ENCODE measurements around the gene CYP4V2. TPM values are rescaled to one million over a fixed set of nuclear protein-coding genes. Genes with fewer than 3 reads are reported as not detected.
"Not testable (repeated sequence)": the region's sequence is repeated elsewhere in the genome, so short reads cannot be mapped to it uniquely, and the experiment has no call there.

Gene CYP4V2
- total RNA-seq, 1 donor from 2014 or later: 3.2 TPM

DNA sequence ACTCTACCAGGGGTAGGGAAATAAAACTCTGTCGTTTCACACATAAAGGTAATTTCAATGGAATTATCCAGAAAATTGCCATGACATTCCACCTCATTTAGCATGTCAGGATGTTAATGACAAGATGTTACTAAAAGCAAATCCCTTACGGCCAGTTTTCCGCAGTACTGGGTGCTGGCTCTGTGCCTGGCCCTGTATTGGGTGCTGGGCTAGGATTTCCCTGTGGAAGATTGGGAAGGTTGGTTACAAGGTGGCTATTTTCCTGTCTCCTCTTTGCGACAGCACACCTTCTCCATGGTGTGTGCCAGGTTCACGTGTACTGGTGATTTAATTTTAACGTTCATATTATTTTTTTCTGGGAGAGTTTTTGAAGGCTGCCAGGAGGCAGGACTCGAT is 49.1 kb downstream of the CYP4V2 start:
- DNase-seq (ENCODE audit: low read depth): no peak
- TF ChIP-seq, protein P1, sequence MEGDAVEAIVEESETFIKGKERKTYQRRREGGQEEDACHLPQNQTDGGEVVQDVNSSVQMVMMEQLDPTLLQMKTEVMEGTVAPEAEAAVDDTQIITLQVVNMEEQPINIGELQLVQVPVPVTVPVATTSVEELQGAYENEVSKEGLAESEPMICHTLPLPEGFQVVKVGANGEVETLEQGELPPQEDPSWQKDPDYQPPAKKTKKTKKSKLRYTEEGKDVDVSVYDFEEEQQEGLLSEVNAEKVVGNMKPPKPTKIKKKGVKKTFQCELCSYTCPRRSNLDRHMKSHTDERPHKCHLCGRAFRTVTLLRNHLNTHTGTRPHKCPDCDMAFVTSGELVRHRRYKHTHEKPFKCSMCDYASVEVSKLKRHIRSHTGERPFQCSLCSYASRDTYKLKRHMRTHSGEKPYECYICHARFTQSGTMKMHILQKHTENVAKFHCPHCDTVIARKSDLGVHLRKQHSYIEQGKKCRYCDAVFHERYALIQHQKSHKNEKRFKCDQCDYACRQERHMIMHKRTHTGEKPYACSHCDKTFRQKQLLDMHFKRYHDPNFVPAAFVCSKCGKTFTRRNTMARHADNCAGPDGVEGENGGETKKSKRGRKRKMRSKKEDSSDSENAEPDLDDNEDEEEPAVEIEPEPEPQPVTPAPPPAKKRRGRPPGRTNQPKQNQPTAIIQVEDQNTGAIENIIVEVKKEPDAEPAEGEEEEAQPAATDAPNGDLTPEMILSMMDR (conservative IDR thresholded peaks at IDR 0.05; ENCODE audit: low read depth, low read length): no peak
- no peak overlapping the region for H3K4me3 ChIP-seq (ENCODE audit: low read depth, low read length)

DNA sequence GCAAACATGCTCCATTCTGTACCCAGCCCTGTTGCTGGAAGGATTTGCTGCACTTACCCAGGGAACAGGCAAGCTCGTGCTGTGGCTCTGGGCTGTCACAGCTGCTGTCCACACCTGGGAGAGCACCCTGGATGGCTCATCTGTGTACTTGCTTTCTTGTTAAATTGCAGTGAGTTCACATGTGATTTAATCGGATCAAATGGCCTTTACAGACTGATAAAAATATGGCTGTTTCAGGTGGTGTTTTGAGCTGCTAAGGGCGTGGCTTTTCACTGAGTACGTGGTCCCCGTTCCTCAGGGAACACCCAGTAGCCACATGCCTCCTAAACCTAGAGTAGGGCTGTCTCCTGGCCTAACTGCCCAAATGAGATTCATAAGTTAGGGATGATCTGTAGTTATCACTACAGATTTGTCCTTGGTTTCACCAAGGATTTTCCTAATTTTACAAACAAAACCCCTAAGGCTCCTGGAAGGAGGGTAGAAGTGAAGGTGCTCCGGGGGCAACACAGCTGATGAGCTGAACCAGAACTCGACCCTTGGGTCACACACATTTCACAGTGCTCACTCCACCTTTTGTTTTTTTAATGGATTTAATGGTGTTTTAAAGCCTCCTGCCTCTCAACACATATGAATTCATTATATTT is 49.6 kb downstream of the CYP4V2 start:
- no peak overlapping the region for H3K4me3 ChIP-seq (ENCODE audit: low read depth, low read length)
- no peak for DNase-seq (ENCODE audit: low read depth)
- TF ChIP-seq, protein P1 (conservative IDR thresholded peaks at IDR 0.05; ENCODE audit: low read depth, low read length): no peak

DNA sequence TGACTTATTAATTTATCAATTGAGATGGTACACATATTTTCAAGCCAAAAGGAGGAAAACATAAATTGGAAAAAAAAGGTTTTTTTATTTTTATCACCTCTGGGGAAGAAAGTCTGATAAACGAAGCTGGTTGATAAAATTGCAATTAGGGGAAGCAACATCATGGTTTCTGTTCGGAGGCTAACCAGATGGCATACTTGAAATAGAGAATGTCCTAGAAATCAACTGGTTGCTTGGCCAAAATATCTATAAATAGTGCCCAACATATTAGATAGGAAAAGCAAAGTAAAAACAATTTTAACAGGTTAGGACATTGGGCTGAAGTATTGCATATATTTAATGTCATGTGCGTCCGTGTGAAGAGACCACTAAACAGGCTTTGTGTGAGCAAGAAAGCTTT is 50.2 kb downstream of the CYP4V2 start:
- TF ChIP-seq, protein P1 (conservative IDR thresholded peaks at IDR 0.05; ENCODE audit: low read depth, low read length): no peak
- H3K4me3 ChIP-seq (ENCODE audit: low read depth, low read length): no peak overlapping the region
- no peak for DNase-seq (ENCODE audit: low read depth)

DNA sequence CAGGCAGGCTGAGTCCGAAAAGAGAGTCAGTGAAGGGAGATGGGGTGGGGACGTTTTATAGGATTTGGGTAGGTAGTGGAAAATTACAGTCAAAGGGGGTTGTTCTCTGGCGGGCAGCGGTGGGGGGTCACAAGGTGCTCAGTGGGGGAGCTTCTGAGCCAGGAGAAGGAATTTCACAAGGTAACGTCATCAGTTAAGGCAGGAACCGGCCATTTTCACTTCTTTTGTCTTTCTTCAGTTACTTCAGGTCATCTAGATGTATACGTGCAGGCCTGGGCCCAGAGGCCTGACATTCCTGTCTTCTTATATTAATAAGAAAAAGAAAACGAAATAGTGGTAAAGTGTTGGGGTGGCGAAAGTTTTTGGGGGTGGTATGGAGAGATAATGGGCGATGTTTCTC is 50.7 kb downstream of the CYP4V2 start:
- H3K4me3 ChIP-seq (ENCODE audit: low read depth, low read length); DNase-seq (ENCODE audit: low read depth): not testable (repeated sequence)

DNA sequence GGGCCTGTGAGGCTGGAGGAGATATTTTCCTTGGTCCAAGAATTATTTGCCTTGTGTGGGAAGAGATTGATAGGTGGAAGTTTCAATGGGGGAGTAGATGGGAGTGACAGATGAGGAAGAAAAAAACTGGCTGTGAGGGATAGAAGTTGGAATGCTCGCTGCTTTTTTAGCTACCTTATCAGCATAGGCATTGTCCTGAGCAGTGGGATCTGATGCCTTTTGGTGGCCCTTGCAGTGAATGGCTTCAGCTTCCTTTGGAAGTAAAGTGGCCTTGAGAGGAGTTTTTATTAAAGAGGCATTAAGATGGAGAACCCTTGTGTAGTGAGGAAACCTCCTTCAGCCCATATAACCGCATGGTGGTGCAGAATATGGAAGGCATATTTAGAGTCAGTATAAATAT is 52.0 kb downstream of the CYP4V2 start:
- TF ChIP-seq, protein P1 (conservative IDR thresholded peaks at IDR 0.05; ENCODE audit: low read depth, low read length): no peak
- no peak for DNase-seq (ENCODE audit: low read depth)

DNA sequence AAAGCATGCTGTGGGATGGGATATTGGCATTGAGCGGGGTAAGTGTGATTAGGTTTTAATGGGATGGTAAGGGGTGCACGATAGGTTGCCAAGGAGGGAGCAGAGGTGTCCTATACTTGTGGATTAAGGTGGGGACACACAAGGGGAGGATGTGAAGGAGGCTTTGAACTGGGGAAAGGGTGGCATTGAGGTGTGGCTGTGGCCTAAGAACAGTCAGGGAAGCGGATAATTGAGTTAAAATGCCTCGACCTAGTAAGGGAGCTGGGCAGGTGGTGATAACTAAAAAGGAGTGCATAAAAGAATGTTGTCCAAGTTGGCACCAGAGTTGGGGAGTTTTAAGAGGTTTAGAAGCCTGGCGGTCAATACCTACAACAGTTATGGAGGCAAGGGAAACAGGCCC is 53.5 kb downstream of the CYP4V2 start:
- DNase-seq (ENCODE audit: low read depth): no peak
- H3K4me3 ChIP-seq (ENCODE audit: low read depth, low read length): no peak overlapping the region
- TF ChIP-seq, protein P1 (conservative IDR thresholded peaks at IDR 0.05; ENCODE audit: low read depth, low read length): no peak

More for the DNA sequence above, 52.0 kb downstream of the CYP4V2 start:
- no peak overlapping the region for H3K4me3 ChIP-seq (ENCODE audit: low read depth, low read length)

DNA sequence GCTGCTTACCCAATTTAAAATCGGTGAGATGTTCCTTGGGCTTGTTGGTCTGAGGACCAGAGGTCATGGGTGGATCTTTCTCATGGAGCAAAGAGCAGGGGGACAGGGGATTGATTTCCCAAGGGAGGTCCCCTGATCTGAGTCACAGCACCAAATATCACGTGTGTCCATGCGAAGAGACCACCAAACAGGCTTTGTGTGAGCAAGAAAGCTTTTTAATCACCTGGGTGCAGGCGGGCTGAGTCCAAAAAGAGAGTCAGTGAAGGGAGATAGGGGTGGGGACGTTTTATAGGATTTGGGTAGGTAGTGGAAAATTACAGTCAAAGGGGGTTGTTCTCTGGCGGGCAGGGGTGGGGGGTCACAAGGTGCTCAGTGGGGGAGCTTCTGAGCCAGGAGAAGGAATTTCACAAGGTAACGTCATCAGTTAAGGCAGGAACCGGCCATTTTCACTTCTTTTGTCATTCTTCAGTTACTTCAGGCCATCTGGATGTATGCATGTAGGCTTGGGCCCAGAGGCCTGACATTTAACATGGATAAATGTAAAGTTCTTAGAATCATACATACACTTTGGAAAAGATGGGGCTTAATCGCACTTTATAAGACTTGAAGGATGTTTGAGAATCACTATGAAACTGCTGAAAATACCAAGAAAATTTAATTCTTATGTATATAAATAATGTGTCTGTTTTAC is 55.8 kb downstream of the CYP4V2 start:
- DNase-seq (ENCODE audit: low read depth); H3K4me3 ChIP-seq (ENCODE audit: low read depth, low read length): not testable (repeated sequence)

DNA sequence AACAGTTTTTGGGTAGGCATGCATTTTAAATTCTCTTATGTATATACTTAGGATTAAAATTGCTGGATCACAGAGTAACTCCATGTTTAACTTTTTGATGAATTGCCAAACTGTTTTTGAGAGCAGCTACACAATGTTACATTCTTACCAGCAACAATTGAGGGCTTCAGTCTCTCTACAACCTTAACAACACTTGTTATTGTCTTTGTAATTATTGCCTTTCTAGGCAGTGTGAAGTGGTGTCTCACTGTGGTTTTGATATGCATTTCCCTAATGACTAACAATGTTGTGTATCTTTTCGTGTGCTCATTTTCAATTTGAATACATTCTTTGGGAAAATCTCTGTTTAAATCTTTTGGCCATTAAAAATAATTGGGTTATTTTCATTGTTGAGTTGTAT is 57.3 kb downstream of the CYP4V2 start:
- H3K4me3 ChIP-seq (ENCODE audit: low read depth, low read length): no peak overlapping the region
- TF ChIP-seq, protein P1 (conservative IDR thresholded peaks at IDR 0.05; ENCODE audit: low read depth, low read length): no peak
- no peak for DNase-seq (ENCODE audit: low read depth)

Measured in epithelial cell of proximal tubule (primary cell).